Measurements from ENCODE around the gene IKBKG. TPM values are rescaled to one million over a fixed set of nuclear protein-coding genes. Genes with fewer than 3 reads are reported as not detected.
"Not testable (repeated sequence)": the region's sequence is repeated elsewhere in the genome, so short reads cannot be mapped to it uniquely, and the experiment has no call there.

Gene IKBKG
- total and polyA plus RNA-seq, 2 donors from 2014 or later: 23.3 to 31.3 TPM

DNA sequence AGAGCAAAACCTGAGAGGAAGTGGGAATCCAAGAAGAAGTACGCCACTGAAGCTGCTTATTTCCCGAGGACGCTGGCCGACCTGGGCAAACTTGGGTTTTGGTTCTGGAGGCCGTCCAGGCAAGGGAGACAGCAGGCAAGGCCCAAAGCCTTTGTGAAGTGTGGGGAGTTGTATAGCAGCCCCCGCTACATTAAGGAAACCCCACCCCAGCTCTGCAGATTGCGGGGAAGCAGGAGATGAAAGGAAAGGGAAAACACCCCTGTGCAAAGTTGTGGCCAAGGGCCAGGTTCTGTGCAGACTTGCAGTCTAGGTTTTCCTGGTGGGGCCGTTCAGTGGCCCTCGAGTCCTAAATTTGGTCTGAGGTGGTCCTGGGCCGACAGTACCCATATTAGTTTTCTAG, 25.6 kb downstream of the IKBKG start:
- H3K4me3 ChIP-seq (ENCODE audit: low read length in 3 of 3); H3K36me3 ChIP-seq (ENCODE audit: control insufficient read depth in 2 of 3, insufficient read depth in 3 of 3, low read length in 3 of 3); intact Hi-C loops (cut with DNase I); H3K27ac ChIP-seq (ENCODE audit: low read depth in 2 of 2, low read length in 2 of 2); H3K27me3 ChIP-seq (ENCODE audit: control insufficient read depth, insufficient read depth, low read length); FAIRE-seq; H3K4me1 ChIP-seq (ENCODE audit: control insufficient read depth in 2 of 3, insufficient read depth in 2 of 3, low read depth in 1 of 3, low read length in 3 of 3); DNase-seq; H3K9me3 ChIP-seq (ENCODE audit: control insufficient read depth in 2 of 3, insufficient read depth in 1 of 3, low read length in 3 of 3); H3K9ac ChIP-seq (ENCODE audit: low read length in 3 of 3): not testable (repeated sequence)

- H3K4me3 ChIP-seq (ENCODE audit: low read length in 3 of 3); FAIRE-seq; DNase-seq; H3K9ac ChIP-seq (ENCODE audit: low read length in 3 of 3); intact Hi-C loops (cut with DNase I); H3K4me1 ChIP-seq (ENCODE audit: control insufficient read depth in 2 of 3, insufficient read depth in 2 of 3, low read depth in 1 of 3, low read length in 3 of 3); H3K27me3 ChIP-seq (ENCODE audit: control insufficient read depth, insufficient read depth, low read length); H3K36me3 ChIP-seq (ENCODE audit: control insufficient read depth in 2 of 3, insufficient read depth in 3 of 3, low read length in 3 of 3); H3K27ac ChIP-seq (ENCODE audit: low read depth in 2 of 2, low read length in 2 of 2); H3K9me3 ChIP-seq (ENCODE audit: control insufficient read depth in 2 of 3, insufficient read depth in 1 of 3, low read length in 3 of 3): not testable (repeated sequence)
Measured at GRCh38 chrX:154575076-154575475, 27.7 kb downstream of the IKBKG start.

DNA sequence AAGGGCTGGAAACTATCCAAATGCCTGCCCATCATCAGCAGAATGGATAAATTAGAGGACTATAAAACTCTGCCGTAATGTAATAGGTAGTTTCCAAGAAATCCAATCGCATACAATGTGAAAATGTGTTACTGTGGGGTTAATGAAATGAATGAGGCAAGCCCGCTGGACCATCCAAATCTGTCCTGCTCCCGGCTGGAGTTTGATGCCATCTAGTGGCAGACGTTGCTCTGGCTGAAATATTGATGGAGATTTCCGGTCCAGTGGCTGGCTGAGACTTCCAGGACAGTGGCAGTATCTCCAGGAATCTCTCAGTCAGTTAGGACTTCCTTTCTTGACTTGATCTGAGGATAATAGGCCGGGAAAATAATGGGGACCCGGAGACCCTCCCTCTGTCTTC, 35.6 kb downstream of the IKBKG start:
- H3K36me3 ChIP-seq (ENCODE audit: control insufficient read depth in 2 of 3, insufficient read depth in 3 of 3, low read length in 3 of 3); H3K27me3 ChIP-seq (ENCODE audit: control insufficient read depth, insufficient read depth, low read length); H3K9ac ChIP-seq (ENCODE audit: low read length in 3 of 3); H3K4me1 ChIP-seq (ENCODE audit: control insufficient read depth in 2 of 3, insufficient read depth in 2 of 3, low read depth in 1 of 3, low read length in 3 of 3); H3K9me3 ChIP-seq (ENCODE audit: control insufficient read depth in 2 of 3, insufficient read depth in 1 of 3, low read length in 3 of 3); H3K4me3 ChIP-seq (ENCODE audit: low read length in 3 of 3); intact Hi-C loops (cut with DNase I); H3K27ac ChIP-seq (ENCODE audit: low read depth in 2 of 2, low read length in 2 of 2); FAIRE-seq; DNase-seq: not testable (repeated sequence)

- not testable (repeated sequence) for H3K9me3 ChIP-seq (ENCODE audit: control insufficient read depth in 2 of 3, insufficient read depth in 1 of 3, low read length in 3 of 3); DNase-seq; FAIRE-seq
Measured at GRCh38 chrX:154584585-154585183, 37.3 kb downstream of the IKBKG start, which contains the start of gene CTAG1A. Gene CTAG1A (plus strand): TSS chrX:154585133. CDS start chrX:154585207, 74 bp downstream.

DNA sequence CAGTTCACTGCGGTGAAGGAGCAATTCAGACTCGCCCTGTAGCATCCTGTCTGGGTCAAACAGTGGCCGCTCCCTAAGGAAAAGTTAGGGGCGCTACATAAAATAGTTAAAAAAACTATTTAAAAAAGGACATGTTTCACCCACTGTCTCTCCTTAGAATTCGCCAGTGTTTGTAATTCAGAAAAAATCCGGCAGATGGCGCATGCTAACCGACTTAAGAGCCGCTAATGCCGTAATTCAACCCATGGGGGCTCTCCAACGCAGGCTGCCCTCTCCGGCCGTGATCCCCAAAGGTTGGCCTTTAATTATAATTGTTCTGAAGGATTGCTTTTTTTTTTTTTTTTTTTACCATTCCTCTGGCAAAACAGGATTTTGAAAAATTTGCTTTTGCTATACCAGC, 43.0 kb downstream of the IKBKG start:
- H3K9ac ChIP-seq (ENCODE audit: low read length in 3 of 3); H3K4me3 ChIP-seq (ENCODE audit: low read length in 3 of 3); DNase-seq; intact Hi-C loops (cut with DNase I); H3K27ac ChIP-seq (ENCODE audit: low read depth in 2 of 2, low read length in 2 of 2); H3K27me3 ChIP-seq (ENCODE audit: control insufficient read depth, insufficient read depth, low read length); H3K4me1 ChIP-seq (ENCODE audit: control insufficient read depth in 2 of 3, insufficient read depth in 2 of 3, low read depth in 1 of 3, low read length in 3 of 3); H3K36me3 ChIP-seq (ENCODE audit: control insufficient read depth in 2 of 3, insufficient read depth in 3 of 3, low read length in 3 of 3); H3K9me3 ChIP-seq (ENCODE audit: control insufficient read depth in 2 of 3, insufficient read depth in 1 of 3, low read length in 3 of 3): not testable (repeated sequence)
- peak; percentile 95 for FAIRE-seq

More at GRCh38 chrX:154584585-154585183, 37.3 kb downstream of the IKBKG start, which contains the start of gene CTAG1A:
- intact Hi-C loops (cut with DNase I); H3K4me1 ChIP-seq (ENCODE audit: control insufficient read depth in 2 of 3, insufficient read depth in 2 of 3, low read depth in 1 of 3, low read length in 3 of 3); H3K4me3 ChIP-seq (ENCODE audit: low read length in 3 of 3); H3K27me3 ChIP-seq (ENCODE audit: control insufficient read depth, insufficient read depth, low read length); H3K27ac ChIP-seq (ENCODE audit: low read depth in 2 of 2, low read length in 2 of 2); H3K9ac ChIP-seq (ENCODE audit: low read length in 3 of 3); H3K36me3 ChIP-seq (ENCODE audit: control insufficient read depth in 2 of 3, insufficient read depth in 3 of 3, low read length in 3 of 3): not testable (repeated sequence)

GRCh38 chrX:154592505-154592904, 45.1 kb downstream of the IKBKG start:
- Histone ChIP-seq H3K4me3 (ENCODE audit: low read length in 3 of 3) (no peak overlapping the region), H3K27ac (ENCODE audit: low read depth in 2 of 2, low read length in 2 of 2) (no peak overlapping the region), H3K27me3 (ENCODE audit: control insufficient read depth, insufficient read depth, low read length) (no peaks in the 10 kb centered on the region), H3K9me3 (ENCODE audit: control insufficient read depth in 2 of 3, insufficient read depth in 1 of 3, low read length in 3 of 3) (no peaks in the 10 kb centered on the region), H3K4me1 (ENCODE audit: control insufficient read depth in 2 of 3, insufficient read depth in 2 of 3, low read depth in 1 of 3, low read length in 3 of 3) (no peaks in the 10 kb centered on the region), H3K36me3 (ENCODE audit: control insufficient read depth in 2 of 3, insufficient read depth in 3 of 3, low read length in 3 of 3) (no peaks in the 10 kb centered on the region), H3K9ac (ENCODE audit: low read length in 3 of 3) (no peak overlapping the region)
- FAIRE-seq: no peak
- TF ChIP-seq CTCF (IDR thresholded peaks at IDR 0.05; ENCODE audit: borderline replicate concordance, extremely low read depth, insufficient read depth): no peak
- no peak for DNase-seq
- intact Hi-C loops (cut with DNase I): no loop called here
